HG03354 (cell line): Measurements from ENCODE around the gene CYP2S1.
A peak's percentile ranks its signal among the peaks of the same experiment; 100 is the strongest.

ENCODE experiments used
- ATAC-seq: cut with Tn5 transposase; IDR thresholded peaks from one replicate; pipeline ENCODE4 v1.9.1; 2021; ENCODE audit warnings: mild to moderate bottlenecking; ENCODE audit not compliant: unreplicated experiment, poor library complexity, severe bottlenecking

The CYP2S1 gene

DNA sequence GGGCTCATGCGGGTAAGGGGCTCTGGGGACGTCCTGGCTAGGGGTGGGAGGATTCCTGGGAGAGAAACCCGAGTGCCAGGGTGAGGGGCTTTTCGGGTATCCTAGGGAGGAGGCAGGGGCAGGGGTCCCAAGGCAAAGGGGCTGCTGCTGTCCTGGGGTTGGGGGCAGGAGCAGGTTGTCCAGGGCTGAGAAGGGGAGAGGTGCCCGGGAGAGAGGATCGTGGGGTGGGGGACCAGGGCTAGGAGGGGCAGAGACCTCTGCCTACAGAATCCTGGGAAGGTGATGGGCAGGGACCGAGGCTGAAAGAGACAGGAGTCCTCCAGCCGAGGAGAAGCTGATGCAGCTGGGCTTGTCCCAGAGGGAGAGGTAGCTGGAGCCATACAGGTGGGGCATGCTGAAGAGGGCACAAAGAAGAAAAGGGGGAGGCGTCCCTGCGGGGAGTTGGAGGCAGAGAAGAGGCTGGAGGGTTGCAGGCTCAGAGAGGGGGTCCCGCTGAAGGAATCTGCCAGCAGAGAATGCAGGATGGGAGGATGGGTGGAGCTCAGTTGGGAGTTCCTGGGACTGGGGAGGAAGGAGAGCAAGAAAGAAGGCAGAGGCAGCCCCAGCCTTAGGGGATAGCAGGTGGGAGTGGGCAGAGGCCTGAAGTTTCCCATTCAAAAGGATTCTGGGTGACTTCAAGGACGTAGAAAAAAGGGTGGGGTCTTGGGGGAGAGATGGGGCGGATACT is 574 bp downstream of the CYP2S1 start:
- no peak for ATAC-seq

DNA sequence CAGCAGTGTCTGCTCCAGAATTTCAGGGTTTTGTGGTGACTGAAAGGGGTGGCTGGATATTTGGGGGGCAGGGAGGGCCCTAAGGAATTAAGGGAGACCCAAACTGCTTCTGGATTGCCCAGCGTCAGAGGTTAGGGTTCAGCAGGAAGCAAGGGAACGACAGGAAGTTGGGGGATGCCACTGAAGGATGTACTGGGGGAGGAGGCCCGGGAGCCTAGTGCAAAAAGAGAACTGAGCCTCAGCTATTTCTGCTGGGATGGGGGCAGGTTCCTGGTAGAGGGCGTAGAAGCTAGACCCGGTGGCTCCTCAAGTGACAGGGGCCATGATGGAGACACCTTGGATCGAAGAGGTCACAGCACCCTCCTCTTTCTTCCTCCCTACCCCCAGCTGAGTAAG is 1.1 kb downstream of the CYP2S1 start:
- ATAC-seq, result no peak

DNA sequence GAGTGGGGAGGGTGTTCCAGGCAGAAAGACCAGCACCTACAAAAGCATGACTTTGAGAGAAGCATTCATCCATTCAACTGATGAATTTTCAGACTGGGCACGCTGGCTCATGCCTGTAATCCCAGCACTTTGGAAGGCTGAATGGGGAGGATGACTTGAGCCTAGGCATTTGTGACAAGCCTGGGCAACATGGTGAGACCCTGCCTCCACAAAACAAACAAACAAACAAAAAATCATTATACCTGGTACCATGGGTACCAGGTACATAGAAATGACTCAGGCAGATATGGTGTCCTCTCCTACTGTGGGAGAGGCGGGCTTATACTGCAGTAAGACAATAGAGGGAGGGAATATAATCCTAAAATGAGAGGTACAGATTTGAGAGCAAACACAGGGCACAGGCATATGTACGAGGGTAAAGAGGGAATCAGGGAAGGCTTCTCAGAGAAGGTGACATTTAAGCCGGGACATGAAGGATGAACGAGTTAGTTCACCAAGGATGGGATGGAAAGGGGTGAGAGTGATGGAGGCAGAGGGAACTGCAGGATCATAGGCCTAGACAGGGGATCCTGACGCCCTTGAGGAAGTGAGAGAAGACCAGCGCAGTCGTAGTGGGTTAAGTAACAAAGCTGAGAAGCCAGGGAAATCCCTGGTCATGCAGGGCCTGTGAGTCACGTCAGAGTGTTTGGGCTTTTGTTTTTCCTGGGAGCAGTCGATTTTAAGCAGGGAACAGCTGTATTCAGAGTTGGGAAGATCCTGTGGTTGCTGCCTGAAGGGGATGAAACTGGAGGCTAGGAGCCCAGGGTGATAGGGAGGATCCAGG is 2.9 kb downstream of the CYP2S1 start:
- no peak for ATAC-seq

DNA sequence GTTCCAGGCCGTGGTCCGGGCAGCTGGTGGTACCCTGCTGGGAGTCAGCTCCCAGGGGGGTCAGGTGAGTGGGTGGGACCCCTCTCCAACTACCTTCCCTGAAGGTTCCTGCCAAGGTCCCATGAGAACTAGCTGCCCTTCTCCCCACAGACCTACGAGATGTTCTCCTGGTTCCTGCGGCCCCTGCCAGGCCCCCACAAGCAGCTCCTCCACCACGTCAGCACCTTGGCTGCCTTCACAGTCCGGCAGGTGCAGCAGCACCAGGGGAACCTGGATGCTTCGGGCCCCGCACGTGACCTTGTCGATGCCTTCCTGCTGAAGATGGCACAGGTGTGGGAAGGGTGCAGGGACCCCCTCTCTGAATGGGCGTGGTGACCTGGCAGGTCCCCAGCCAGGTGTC is 5.5 kb downstream of the CYP2S1 start:
- no peak for ATAC-seq

DNA sequence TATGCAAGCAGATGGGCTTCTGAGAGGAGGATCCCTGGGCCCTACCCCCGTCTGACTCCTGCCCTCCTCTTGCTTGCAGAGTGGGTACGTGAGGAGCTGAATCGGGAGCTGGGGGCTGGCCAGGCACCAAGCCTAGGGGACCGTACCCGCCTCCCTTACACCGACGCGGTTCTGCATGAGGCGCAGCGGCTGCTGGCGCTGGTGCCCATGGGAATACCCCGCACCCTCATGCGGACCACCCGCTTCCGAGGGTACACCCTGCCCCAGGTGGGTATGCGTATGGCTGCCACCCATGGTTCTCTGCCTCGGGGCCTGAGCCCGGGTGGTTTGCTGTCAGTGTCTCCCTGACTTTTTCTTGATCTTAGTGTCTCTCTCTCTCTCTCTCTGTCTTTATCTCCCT is 10.4 kb downstream of the CYP2S1 start:
- ATAC-seq, result no peak

DNA sequence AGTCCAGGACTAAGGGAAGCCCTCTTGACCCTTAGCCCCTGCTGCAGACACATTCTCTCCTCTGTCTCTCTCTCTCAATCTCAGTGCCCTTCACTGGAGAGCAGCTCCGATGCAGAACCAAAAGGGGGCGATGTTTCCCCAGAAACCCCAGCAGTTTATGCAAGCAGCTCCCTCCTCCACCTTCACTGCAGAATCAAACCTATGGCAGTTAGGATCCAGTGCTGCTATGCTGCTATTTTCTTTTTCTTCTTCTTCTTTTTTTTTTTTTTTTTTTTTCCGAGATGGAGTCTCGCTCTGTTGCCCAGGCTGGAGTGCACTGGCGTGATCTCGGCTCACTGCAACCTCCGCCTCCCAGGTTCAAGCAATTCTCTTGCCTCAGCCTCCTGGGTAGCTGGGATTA is 11.3 kb downstream of the CYP2S1 start:
- ATAC-seq, result peak; percentile 57

DNA sequence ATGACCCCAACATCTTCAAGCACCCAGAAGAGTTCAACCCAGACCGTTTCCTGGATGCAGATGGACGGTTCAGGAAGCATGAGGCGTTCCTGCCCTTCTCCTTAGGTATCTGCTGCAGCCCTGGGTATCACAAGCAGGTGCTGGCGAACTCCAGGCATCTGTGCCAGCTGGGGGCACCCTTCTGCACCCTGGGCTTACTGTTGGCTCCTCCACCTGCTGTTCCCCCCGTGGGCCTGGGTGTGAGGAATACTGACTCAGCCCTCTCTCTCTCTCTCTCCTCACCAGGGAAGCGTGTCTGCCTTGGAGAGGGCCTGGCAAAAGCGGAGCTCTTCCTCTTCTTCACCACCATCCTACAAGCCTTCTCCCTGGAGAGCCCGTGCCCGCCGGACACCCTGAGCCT is 13.0 kb downstream of the CYP2S1 start:
- no peak for ATAC-seq

DNA sequence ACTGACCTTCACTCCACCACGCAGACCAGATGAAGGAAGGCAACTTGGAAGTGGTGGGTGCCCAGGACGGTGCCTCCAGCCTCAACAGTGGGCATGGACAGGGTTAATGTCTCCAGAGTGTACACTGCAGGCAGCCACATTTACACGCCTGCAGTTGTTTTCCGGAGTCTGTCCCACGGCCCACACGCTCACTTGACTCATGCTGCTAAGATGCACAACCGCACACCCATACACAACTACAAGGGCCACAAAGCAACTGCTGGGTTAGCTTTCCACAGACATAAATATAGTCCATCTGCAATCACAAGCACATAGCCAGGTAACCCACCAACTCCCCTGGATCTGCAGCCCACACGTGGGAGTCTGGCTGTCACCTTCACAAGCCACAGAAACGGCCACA is 13.4 kb downstream of the CYP2S1 start:
- no peak for ATAC-seq

DNA sequence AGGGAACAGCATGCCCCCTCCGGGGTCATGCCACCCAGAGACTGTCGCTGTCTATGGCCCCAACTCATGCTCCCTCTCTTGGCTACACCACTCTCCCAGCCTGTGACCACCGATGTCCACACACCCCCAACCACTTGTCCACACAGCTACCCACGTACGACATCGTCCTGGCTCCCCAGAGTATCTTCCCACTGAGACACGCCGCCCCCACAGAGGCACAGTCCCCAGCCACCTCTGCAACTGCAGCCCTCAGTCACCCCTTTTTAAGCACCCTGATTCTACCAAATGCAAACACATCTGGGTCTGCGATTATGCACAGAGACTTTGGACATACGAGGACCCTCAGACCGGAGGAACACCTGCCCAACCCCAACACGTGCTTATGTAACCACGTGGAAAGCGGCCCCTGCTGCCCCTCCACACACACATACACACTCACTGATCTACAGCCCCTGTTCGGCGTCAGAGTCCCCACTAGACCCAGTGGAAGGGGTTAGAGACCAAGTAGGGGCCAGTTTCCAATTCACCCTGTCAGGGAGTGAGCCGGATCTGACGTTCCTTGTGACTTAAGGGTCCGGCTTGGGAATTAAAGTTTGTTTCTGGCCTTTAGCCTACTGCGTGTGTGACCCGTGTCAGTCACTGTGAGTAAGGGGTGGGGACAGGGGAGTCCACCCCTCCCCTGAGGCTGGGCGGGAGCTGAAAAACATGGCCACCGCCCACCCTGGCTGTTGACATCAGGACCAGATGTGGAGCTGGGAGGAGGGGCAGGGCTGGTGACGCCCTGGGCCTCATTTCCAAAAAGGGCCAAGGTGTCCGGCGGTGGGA is 14.1 kb downstream of the CYP2S1 start:
- ATAC-seq, result no peak

DNA sequence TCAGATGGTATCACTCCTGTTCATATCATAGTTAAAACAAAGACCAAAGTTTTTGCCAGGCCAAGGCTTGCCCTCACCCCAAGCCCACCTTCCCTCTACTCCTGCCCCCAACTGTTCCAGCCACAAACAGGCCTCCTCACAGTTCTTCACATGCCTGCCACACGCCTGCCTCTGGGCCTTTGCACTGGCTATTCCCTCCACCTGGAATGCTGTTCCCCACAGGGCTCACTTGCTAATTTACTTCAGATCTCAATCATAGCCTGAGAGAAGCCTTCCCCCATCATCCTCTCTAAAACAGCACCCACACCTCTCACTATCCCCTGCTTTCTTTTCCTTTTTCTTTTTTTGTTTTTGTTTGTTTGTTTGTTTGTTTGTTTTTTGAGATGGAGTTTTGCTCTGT is 21.1 kb downstream of the CYP2S1 start:
- ATAC-seq, result no peak

DNA sequence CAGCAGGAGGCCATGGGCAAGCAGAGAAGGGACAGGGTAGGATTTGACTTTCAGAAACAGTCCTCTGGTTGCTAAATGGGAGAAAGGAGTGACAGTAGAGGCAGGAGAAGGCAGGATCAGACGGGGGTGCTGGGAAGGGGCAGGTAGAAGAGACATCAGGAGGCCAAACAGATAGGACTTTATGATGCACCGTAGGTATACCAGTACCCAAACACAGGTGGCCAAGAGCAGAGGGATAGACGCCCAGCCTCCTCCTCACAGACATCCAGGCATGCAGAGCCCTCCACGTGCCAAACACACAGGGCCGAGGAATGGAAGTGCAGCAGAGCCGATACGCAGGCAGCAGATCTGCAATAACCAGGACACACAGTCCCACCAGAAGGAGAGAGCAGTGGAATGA is 24.7 kb downstream of the CYP2S1 start:
- no peak for ATAC-seq

DNA sequence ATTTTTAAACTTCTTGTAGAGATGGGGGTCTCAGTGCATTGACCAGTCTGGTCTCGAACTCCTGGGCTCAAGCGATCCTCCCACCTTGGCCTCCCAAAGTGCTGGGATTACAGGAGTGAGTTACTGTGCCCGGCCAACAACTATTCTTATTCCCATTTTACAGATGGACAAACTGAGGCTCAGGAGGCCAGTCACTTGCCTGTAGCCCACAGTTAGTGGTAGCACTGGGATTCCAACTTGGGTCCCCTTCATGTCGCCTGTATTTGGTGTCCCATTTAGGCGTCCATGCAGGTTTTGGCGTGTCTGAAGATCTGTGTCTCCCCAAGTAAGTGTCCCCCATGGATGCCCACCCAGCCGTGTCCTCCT is 25.2 kb downstream of the CYP2S1 start:
- no peak for ATAC-seq

DNA sequence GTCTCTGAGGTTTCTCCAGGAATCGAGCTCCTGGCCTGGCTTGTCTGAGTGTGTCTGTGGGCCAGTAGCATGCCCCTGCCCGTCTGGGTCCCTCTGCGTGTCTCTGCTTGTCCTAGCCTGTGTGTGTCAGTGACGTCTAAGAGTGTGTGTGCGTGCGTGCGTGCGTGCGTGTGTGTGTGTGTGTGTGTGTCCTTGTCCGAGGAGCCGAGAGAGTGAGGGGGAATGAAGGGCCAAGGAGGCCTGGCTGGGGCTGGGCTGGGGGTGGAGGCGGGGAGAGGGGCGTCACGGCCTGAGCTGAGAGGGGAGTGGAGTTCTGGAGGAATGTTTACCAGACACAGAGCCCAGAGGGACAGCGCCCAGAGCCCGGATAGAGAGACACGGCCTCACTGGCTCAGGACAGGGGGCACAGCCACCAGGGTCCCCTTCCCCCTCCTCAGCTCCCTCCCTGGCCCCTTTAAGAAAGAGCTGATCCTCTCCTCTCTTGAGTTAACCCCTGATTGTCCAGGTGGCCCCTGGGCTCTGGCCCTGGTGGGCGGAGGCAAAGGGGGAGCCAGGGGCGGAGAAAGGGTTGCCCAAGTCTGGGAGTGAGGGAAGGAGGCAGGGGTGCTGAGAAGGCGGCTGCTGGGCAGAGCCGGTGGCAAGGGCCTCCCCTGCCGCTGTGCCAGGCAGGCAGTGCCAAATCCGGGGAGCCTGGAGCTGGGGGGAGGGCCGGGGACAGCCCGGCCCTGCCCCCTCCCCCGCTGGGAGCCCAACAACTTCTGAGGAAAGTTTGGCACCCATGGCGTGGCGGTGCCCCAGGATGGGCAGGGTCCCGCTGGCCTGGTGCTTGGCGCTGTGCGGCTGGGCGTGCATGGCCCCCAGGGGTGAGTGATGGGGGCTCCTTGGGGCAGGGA is 25.8 kb downstream of the CYP2S1 start, which contains the start of gene AXL:
TSS of gene AXL (plus strand) at position 609 of the 893 bp plus-strand sequence. CDS start at position 779, 170 bp downstream.
- ATAC-seq, result no peak

DNA sequence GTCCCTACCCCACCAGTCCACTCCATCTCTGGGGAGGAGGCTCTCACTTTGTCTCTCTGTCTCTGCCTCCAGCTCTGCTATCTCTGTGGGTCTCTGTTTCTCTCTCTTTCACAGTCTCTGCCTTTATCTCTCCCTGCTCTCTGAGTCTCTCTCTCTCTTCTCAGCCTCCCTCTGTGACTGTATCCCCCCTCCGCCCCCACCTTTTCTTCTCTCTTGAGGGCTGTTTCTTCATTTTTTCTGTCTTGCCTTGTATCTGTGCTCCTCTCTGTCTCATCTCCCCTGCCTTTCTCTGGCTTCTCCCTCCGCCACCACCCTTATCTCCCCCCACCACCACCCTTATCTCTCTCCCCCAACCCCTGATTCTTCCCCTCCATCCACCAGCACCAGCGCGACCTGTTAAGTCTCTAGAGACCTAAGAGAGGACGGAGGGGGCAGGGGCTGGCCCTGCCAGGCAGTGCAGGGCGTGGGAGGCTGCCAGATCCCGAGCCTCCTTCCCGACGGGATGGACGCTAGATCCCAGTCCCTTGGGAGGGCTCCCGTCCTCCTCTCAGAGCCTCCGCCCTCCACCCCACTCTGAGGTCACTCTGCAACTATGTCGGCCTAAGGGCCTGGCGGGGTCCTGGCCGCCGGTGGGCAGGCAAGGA is 27.0 kb downstream of the CYP2S1 start:
- no peak for ATAC-seq

DNA sequence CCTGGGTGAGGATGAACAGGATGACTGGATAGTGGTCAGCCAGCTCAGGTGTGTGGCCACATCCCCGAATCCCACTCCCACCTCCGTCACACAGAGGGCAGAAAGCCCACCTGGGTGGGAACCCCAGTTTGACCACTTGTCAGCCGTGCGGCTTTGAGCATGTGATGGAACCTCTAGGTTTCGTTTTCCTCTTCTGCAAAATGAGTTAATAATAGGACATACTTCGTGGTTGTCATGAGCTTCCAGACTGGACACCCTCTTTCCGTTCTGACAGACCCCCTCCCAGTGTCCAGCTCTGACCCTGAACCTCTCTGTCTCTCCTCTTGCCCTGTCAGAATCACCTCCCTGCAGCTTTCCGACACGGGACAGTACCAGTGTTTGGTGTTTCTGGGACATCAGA is 27.8 kb downstream of the CYP2S1 start:
- no peak for ATAC-seq

DNA sequence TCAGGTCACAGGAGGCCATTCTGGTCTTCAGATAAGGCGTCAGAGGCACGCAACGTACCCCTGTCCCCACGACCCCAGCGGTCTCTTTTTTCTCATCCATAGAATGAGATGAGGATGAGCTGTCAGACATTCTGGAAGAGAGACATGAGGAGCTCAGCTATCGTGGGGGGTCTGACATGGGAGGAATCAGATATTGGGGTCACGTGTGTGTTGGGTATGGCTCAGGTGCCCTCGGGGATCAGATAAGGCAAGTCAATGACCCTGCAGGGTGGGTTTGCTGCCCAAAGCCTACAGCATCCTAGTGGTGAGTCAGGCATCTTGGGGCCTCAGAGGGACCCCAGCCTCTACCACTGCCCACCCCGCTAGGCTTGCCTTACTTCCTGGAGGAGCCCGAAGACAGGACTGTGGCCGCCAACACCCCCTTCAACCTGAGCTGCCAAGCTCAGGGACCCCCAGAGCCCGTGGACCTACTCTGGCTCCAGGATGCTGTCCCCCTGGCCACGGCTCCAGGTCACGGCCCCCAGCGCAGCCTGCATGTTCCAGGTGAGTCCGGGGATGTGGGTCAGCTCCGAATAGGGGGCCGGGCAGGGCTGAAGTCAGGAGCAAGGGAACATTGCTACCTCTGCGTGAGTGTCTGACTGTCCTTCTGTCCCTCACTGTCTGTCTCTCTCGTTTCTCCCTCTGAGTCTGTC is 28.6 kb downstream of the CYP2S1 start:
- ATAC-seq, result no peak

DNA sequence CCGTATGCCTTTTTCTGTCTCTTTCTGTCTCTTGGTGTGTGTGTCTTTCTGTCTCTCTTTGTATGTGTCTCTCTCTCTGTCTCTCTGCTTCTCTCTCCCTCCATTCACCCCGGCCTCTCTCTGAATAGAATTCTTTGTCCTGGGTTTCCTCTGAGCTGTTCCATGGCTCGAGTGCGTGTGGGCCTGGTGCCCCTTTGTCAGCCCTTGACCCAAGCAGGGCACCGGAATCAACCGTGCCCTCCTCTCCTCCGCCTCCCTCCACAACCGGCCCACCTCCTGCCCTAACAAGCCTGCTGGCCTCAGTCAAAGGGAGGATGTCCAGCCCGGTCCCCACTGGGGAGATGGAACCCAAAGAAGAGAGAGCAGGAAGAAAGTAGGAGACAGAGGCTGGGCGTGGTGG is 29.2 kb downstream of the CYP2S1 start:
- ATAC-seq, result no peak

DNA sequence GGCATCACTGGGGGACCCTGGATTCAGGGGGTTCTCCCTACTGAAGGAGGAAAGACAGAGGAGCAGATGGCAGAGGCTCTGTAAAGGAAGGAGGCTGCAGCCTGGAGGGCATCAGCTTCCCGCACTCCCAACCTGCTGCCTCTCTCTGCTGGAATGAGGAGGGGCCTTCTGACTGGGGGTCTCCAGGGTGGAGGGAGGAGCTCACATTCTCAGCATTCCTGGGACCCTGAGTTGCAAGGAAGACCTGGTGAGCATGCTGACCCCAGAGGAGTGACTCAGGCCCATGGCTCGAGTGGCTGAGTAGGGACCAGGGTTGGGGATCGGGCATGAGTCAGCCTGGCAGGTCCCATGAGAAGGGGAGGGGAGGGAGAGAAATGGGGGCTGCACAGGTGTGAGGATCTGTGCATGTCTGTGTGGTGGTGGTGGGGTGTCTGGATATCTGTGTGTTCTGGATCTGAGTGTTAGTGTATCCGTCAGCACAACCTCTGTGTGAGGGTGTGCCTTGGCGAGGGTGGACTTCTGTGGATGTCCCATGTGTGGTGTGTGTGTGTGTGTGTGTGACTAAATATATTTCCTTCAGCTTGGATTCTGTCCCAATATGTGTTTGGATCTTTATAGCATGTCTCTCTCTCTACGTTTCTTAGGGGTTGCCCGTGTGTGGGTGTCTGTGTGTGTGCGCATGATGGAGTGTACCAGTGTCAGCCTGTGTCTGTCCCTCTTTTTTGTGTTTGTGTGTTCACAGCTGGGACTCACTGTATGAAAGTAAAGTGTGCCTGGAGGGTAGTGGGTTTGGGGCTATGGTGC is 30.6 kb downstream of the CYP2S1 start:
- no peak for ATAC-seq
